HepG2 (cell line): ENCODE measurements around the gene DNAJC11. TPM values are rescaled to one million over a fixed set of nuclear protein-coding genes. Genes with fewer than 3 reads are reported as not detected.
A peak's percentile ranks its signal among the peaks of the same experiment; 100 is the strongest.

ENCODE experiments used
- ATAC-seq: fragments of 200-7000 bp; cut with Tn5 transposase; 3 replicates; pipeline ENCODE4 v1.9.1; 2020; ENCODE audit warnings: mild to moderate bottlenecking, moderate library complexity
- BruUV-seq: library from RNA; stranded (reverse); fragments of 400-500 nt; replicated peaks from 2 replicates; lab custom pipeline; 2021; lab: Mats Ljungman, UMichigan
- CTCF ChIA-PET: fragments of 300-600 bp; formaldehyde crosslinking; extraction: SDS; loops from one replicate; lab custom pipeline; 2021; ENCODE audit warnings: low total read pairs, inconsistent platforms, low intra/inter-chr PET ratio; lab: Yijun Ruan, JAX
- POLR2A ChIA-PET: fragments of 350-600 bp; sonication (Branson Sonifier 250); formaldehyde crosslinking; loops from one replicate; lab custom pipeline; 2020; ENCODE audit warnings: antibody characterized with exemption, inconsistent platforms; lab: Yijun Ruan, JAX
- DNase-seq: peaks from one replicate; pipeline ENCODE4 v3.0.0-alpha.2; 2015; ENCODE audit warnings: low spot score
- FAIRE-seq: peaks from 3 replicates; lab custom pipeline; 2011; peaks lifted over from hg19 to GRCh38; lab: Jason Lieb, UNC
- H2AFZ ChIP-seq: one replicate; pipeline ENCODE4 v1.6.1; 2011; ENCODE audit warnings: low read length, inconsistent platforms
- H3K27ac ChIP-seq: fragments of 300-600 bp; 3 replicates; pipeline ENCODE4 v1.8.0; 2011; ENCODE audit warnings: mixed run types, mild to moderate bottlenecking, mixed read lengths, low read length, inconsistent platforms; ENCODE audit not compliant: insufficient read depth; ENCODE audit errors: extremely low read length
- H3K27me3 ChIP-seq, 2 experiments: fragments of 200-600 bp in 1 of 2; 2 replicates in 1 of 2; 3 replicates in 1 of 2; pipeline versions ENCODE4 v1.6.0 to v1.8.0; 2011; ENCODE audit warnings: low read length in 2 of 2, mild to moderate bottlenecking in 2 of 2, moderate library complexity in 2 of 2, inconsistent platforms in 1 of 2; ENCODE audit not compliant: insufficient read depth in 2 of 2, control insufficient read depth in 1 of 2
- H3K36me3 ChIP-seq, 2 experiments: fragments of 200-600 bp in 1 of 2; replicated peaks in 1 of 2; 2 replicates in 1 of 2; 3 replicates in 1 of 2; pipeline versions ENCODE4 v1.5.1 to v1.8.0; 2011; ENCODE audit warnings: low read length in 2 of 2, inconsistent platforms in 1 of 2; ENCODE audit not compliant: insufficient read depth in 2 of 2, control insufficient read depth in 1 of 2
- H3K4me1 ChIP-seq: 2 replicates; pipeline ENCODE4 v1.5.1; 2012; ENCODE audit warnings: low read length, inconsistent platforms; ENCODE audit not compliant: insufficient read depth
- H3K4me2 ChIP-seq: 2 replicates; pipeline ENCODE4 v1.6.0; 2011; ENCODE audit warnings: low read depth, low read length, inconsistent platforms
- H3K4me3 ChIP-seq, 3 experiments: fragments of 200-600 bp in 1 of 3; sonication (generic), shearing (Covaris generic) in 1 of 3; replicated peaks in 1 of 3; 2 replicates each; pipeline ENCODE4 v1.5.1; 2011 to 2016; ENCODE audit warnings: low read length in 3 of 3, inconsistent platforms in 2 of 3, low read depth in 2 of 3, mild to moderate bottlenecking in 2 of 3, control low read depth in 1 of 3, mixed read lengths in 1 of 3; ENCODE audit not compliant: insufficient read depth in 1 of 3
- H3K79me2 ChIP-seq: one replicate; pipeline ENCODE4 v1.6.1; 2011; ENCODE audit warnings: low read length, inconsistent platforms; ENCODE audit not compliant: insufficient read depth
- H3K9ac ChIP-seq: 2 replicates; pipeline ENCODE4 v1.6.0; 2011; ENCODE audit warnings: mild to moderate bottlenecking, low read depth, low read length, inconsistent platforms; ENCODE audit not compliant: insufficient read depth
- H3K9me3 ChIP-seq: 2 replicates; pipeline ENCODE4 v1.5.1; 2012; ENCODE audit warnings: mild to moderate bottlenecking, low read length
- H4K20me1 ChIP-seq: 2 replicates; pipeline ENCODE4 v1.6.0; 2011; ENCODE audit warnings: inconsistent platforms, mild to moderate bottlenecking, low read length, moderate library complexity; ENCODE audit not compliant: insufficient read depth
- AGO1 ChIP-seq: fragments of 200-400 bp; formaldehyde crosslinking; IDR thresholded peaks from 2 replicates; pipeline ENCODE4 v1.6.1; 2017; ENCODE audit warnings: mild to moderate bottlenecking, low read depth, low read length, moderate library complexity; ENCODE audit not compliant: poor library complexity, severe bottlenecking
- AGO2 ChIP-seq: fragments of 200-400 bp; formaldehyde crosslinking; optimal IDR thresholded peaks from 2 replicates; pipeline ENCODE3; 2017; ENCODE audit warnings: mild to moderate bottlenecking, low read depth, low read length, moderate library complexity
- PCBP1 ChIP-seq: fragments of 200-400 bp; formaldehyde crosslinking; IDR thresholded peaks from 2 replicates; pipeline ENCODE4 v1.6.1; 2017; ENCODE audit warnings: mild to moderate bottlenecking, low read depth, low read length, borderline replicate concordance
- RBFOX2 ChIP-seq: fragments of 200-400 bp; formaldehyde crosslinking; IDR thresholded peaks from 2 replicates; pipeline ENCODE4 v1.6.1; 2017; ENCODE audit warnings: low read depth, mild to moderate bottlenecking, low read length
- ZNF629 ChIP-seq: sonication (generic); formaldehyde crosslinking; conservative IDR thresholded peaks from 2 replicates; pipeline ENCODE4 v1.5.0; 2020; ENCODE audit warnings: missing genetic modification reagents
- WGBS: methylation state at CpG from one replicate; pipeline ENCODE4 v1.1.6; 2017; ENCODE audit warnings: low lambda C conversion rate; 5-methylcytosine and 5-hydroxymethylcytosine counted together
- in situ Hi-C: cut with HindIII; loops from 2 replicates; pipeline ENCODE4 v1.10.0; 2017; ENCODE audit warnings: low pct_unique_long_range_greater_than_20kb; ENCODE audit not compliant: extremely low pct_ligation_motif_present
- intact Hi-C: fragments of 100-400 bp; cut with micrococcal nuclease; formaldehyde crosslinking; loops from one replicate; pipeline ENCODE4 v1.10.0; 2022; ENCODE audit not compliant: unreplicated experiment
- polyA plus RNA-seq, 8 experiments: library from polyadenylated mRNA; depleted of rRNA in 3 of 8; stranded (reverse) in 7 of 8; unstranded in 1 of 8; fragments of >200 nt; fragmentation: Illumina TruSeq in 4 of 8; extraction: Trizol in 4 of 8; gene quantifications; 2 replicates each; pipeline versions ENCODE4 v1.2.1 to v1.2.3, GENCODE V29; 2011 to 2016; ENCODE audit warnings: low read depth in 4 of 8, missing spikeins in 1 of 8, mixed read lengths in 1 of 8; ENCODE audit not compliant: insufficient read depth in 1 of 8
- total RNA-seq, 5 experiments: library from RNA; depleted of rRNA; stranded (reverse); fragments of >200 nt; fragmentation: Illumina TruSeq; extraction: Trizol; gene quantifications; 2 replicates each; pipeline ENCODE4 v1.2.3, GENCODE V29; 2016; ENCODE audit warnings: low read depth in 1 of 5
- TF ChIP-seq, protein P1 (sequence below): sonication (generic); formaldehyde crosslinking; IDR thresholded peaks from 2 replicates; pipeline ENCODE4 v1.5.1; 2020; ENCODE audit warnings: mild to moderate bottlenecking, missing genetic modification reagents
- TF ChIP-seq, protein P2 (sequence below): sonication (generic); formaldehyde crosslinking; conservative IDR thresholded peaks from 2 replicates; pipeline ENCODE4 v1.4.0; 2020; ENCODE audit warnings: missing genetic modification reagents

Gene DNAJC11
- total and polyA plus RNA-seq, 2 of the 13 experiments (the other 11 are each of a cell fraction or from before 2014, with no cell fraction given), result 25.1 to 47.6 TPM

DNA sequence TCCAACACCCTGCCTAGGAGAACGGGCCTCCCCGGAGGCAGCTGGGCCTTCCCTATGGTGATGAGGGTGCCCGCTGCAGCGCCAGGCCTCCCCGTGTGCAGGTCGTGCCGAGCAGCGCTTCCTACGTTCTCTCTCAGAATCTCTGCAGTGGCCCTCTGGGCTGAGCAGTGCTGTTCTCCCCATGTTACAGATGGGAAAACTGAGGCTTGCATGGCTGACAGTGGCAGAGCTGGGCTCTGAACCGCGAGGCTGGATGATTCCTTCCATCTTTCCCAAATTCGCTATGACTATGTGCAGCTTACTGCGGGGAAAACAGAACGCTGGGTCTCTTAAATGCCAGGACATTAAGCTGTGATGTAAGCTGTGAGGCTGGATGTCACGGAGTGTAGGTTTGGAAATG, 107.8 kb downstream of the DNAJC11 start:
- in situ Hi-C loops, result no loop called here
- intact Hi-C loops, result no loop called here
- peaks cover 27% of the 10 kb centered on the region for H3K79me2 ChIP-seq

DNA sequence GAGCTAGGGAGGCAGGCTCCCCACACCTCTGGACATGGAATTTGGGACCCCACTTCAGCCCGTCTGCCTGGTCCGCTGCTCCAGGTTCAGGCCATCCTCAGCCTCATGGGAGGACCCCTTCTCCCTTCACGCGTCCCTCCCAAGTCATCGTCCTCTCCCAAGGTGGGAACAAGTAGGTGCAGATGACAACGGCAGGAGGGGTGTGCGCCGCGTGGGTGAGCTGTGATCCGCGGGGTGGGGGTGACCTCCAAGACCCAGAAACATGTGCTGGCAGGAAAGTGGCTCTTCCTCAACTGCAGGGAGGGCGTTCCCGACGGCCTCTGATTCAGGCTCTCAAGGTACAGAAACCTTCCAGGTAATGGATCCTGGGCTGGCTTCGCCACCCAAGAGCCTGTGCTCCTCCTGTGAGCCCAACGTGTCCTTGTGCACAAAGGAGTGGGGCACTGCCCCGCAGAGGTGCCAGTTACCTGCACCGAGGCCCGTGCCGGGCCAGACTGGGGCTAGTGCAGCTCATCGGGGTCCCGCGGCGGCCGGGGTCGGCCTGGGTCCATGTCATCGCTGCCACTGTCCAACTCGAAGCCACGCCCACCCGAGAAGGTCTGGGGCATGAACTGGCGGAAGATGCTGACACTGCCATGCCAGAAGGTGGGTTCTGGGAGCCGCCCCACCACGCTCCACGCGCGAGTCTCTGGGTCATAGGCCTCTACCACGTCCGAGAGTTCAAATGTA, 108.6 kb downstream of the DNAJC11 start:
- in situ Hi-C loops, result no loop called here
- Histone ChIP-seq H3K36me3 (peaks cover 46 to 83% of the 10 kb centered on the region in 2 experiments), H3K4me3 (no peak overlapping the region), H3K27ac (no peak overlapping the region), H3K4me1 (peaks cover 16% of the 10 kb centered on the region), H2AFZ (no peak overlapping the region), H3K79me2 (peaks cover 22% of the 10 kb centered on the region), H3K9ac (no peak overlapping the region), H4K20me1 (peaks cover 42% of the 10 kb centered on the region), H3K27me3 (no peaks in the 10 kb centered on the region), H3K9me3 (no peaks in the 10 kb centered on the region), H3K4me2 (no peak overlapping the region)
- ATAC-seq, result no peak
- no peak for DNase-seq
- no TSS peak for BruUV-seq
- ChIA-PET POLR2A (no interaction called here), CTCF (no interaction called here)
- no peak for FAIRE-seq
- intact Hi-C loops, result no loop called here
- TF ChIP-seq, protein P1, sequence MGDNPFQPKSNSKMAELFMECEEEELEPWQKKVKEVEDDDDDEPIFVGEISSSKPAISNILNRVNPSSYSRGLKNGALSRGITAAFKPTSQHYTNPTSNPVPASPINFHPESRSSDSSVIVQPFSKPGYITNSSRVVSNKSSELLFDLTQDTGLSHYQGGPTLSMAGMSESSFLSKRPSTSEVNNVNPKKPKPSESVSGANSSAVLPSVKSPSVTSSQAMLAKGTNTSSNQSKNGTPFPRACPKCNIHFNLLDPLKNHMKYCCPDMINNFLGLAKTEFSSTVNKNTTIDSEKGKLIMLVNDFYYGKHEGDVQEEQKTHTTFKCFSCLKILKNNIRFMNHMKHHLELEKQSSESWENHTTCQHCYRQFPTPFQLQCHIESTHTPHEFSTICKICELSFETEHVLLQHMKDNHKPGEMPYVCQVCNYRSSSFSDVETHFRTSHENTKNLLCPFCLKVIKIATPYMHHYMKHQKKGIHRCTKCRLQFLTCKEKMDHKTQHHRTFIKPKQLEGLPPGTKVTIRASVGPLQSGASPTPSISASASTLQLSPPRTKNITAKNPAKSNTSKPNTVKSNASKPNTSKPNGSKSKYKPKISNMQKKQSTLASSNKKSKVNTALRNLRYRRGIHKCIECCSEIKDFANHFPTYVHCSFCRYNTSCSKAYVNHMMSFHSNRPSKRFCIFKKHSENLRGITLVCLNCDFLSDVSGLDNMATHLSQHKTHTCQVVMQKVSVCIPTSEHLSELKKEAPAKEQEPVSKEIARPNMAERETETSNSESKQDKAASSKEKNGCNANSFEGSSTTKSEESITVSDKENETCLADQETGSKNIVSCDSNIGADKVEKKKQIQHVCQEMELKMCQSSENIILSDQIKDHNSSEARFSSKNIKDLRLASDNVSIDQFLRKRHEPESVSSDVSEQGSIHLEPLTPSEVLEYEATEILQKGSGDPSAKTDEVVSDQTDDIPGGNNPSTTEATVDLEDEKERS (CRISPR knock-in tag), result no peak
- peak; percentile 74 for TF ChIP-seq RBFOX2
- peak; percentile 79 for TF ChIP-seq AGO2
- TF ChIP-seq AGO1, result peak; percentile 28
- over 99% methylated on average over 24 of the region's 38 CpGs for WGBS

More for the DNA sequence above, 107.8 kb downstream of the DNAJC11 start:
- Histone ChIP-seq H3K9ac (no peak overlapping the region), H2AFZ (no peak overlapping the region), H4K20me1 (peaks cover 43% of the 10 kb centered on the region), H3K4me1 (peaks cover 21% of the 10 kb centered on the region), H3K36me3 (peaks cover 46 to 82% of the 10 kb centered on the region in 2 experiments), H3K4me2 (no peak overlapping the region), H3K4me3 (no peak overlapping the region), H3K27ac (no peak overlapping the region), H3K9me3 (no peaks in the 10 kb centered on the region), H3K27me3 (no peaks in the 10 kb centered on the region)
- ATAC-seq, result no peak
- 0 out of 2 replicates have a peak, but pooled peaks have one; percentile 10 for TF ChIP-seq PCBP1
- TF ChIP-seq ZNF629 (CRISPR knock-in tag), result peak; percentile 89
- TF ChIP-seq, protein P2, sequence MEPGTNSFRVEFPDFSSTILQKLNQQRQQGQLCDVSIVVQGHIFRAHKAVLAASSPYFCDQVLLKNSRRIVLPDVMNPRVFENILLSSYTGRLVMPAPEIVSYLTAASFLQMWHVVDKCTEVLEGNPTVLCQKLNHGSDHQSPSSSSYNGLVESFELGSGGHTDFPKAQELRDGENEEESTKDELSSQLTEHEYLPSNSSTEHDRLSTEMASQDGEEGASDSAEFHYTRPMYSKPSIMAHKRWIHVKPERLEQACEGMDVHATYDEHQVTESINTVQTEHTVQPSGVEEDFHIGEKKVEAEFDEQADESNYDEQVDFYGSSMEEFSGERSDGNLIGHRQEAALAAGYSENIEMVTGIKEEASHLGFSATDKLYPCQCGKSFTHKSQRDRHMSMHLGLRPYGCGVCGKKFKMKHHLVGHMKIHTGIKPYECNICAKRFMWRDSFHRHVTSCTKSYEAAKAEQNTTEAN (CRISPR knock-in tag), result no peak
- DNase-seq, result no peak
- ChIA-PET CTCF (no interaction called here), POLR2A (interaction anchor here (2.1 kb wide), 1 partner anchor 11 kb away, joined by 8 read pairs; no protein-coding TSS in a partner anchor)
- 96% methylated on average over 11 of the region's 15 CpGs for WGBS
- FAIRE-seq, result no peak
- BruUV-seq, result no TSS peak
